Fibroblast of villous mesenchyme (primary cell): ENCODE data around the gene BTNL8. TPM values are rescaled to one million over a fixed set of nuclear protein-coding genes. Genes with fewer than 3 reads are reported as not detected.

Source experiments
- DNase-seq: peaks from one replicate; pipeline ENCODE4 v3.0.0-alpha.2; 2010; ENCODE audit warnings: low read depth
- H3K4me3 ChIP-seq: 2 replicates; pipeline ENCODE4 v1.5.1; 2011; ENCODE audit warnings: low read depth, mild to moderate bottlenecking, low read length
- total RNA-seq: library from RNA; depleted of rRNA; stranded (reverse); fragments of >200 nt; gene quantifications from 2 replicates; pipeline ENCODE4 v1.2.3, GENCODE V29; 2012
- TF ChIP-seq, protein P1 (sequence below): IDR thresholded peaks from 2 replicates; pipeline ENCODE4 v1.5.1; 2012; ENCODE audit warnings: low read depth, mild to moderate bottlenecking, low read length; ENCODE audit not compliant: insufficient read depth

BTNL8 gene
- total RNA-seq, 1 donor: not detected

DNA sequence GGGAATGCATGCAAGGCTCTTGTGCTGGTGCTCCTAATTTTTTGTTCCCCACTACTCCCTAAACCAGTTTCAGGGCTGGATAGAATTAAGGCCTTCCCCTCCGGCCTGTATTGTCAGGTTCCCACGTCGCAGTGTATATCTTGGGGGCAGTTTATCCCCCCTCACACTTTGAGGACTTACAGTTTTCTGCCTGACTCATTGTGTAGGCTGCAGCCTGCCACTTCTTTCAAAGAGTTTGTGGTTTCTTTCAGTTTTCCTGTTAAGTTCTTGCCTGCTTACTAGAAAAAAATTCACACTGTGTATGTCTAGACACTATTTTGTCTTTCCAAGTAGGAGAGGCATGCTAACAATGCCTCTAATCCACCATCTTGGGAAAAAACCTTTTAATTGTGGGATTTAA lies 61.2 kb downstream of the BTNL8 start:
- no peak for DNase-seq
- TF ChIP-seq, protein P1, sequence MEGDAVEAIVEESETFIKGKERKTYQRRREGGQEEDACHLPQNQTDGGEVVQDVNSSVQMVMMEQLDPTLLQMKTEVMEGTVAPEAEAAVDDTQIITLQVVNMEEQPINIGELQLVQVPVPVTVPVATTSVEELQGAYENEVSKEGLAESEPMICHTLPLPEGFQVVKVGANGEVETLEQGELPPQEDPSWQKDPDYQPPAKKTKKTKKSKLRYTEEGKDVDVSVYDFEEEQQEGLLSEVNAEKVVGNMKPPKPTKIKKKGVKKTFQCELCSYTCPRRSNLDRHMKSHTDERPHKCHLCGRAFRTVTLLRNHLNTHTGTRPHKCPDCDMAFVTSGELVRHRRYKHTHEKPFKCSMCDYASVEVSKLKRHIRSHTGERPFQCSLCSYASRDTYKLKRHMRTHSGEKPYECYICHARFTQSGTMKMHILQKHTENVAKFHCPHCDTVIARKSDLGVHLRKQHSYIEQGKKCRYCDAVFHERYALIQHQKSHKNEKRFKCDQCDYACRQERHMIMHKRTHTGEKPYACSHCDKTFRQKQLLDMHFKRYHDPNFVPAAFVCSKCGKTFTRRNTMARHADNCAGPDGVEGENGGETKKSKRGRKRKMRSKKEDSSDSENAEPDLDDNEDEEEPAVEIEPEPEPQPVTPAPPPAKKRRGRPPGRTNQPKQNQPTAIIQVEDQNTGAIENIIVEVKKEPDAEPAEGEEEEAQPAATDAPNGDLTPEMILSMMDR: no peak
- H3K4me3 ChIP-seq: no peak overlapping the region

DNA sequence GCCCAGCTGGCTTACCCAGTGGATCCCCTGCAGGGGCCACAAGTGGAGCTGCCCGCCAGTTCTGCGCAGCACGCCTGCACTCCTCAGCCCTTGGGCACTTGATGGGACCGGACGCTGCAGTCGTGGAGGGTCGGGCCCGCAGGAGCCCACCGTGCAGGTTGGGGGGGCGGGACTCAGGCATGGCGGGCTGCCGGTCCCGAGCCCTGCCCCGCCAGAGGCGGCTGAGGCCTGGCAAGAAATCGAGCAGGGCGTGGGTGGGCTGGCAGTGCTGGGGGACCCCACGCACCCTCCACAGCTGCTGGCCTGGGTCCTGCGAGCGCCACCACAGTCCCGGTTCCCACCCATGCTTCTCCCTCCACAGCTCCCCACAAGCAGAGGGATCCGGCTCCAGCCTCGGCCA lies 70.4 kb downstream of the BTNL8 start:
- DNase-seq: no peak
- no peak overlapping the region for H3K4me3 ChIP-seq
- TF ChIP-seq, protein P1: no peak

- DNase-seq: no peak
- TF ChIP-seq, protein P1: no peak
- H3K4me3 ChIP-seq: no peak overlapping the region
Observed at GRCh38 chr5:180970336-180970735, 71.4 kb downstream of the BTNL8 start.

GRCh38 chr5:180970875-180971274 lies 71.9 kb downstream of the BTNL8 start:
- TF ChIP-seq, protein P1: no peak
- no peak overlapping the region for H3K4me3 ChIP-seq
- DNase-seq: no peak

DNA sequence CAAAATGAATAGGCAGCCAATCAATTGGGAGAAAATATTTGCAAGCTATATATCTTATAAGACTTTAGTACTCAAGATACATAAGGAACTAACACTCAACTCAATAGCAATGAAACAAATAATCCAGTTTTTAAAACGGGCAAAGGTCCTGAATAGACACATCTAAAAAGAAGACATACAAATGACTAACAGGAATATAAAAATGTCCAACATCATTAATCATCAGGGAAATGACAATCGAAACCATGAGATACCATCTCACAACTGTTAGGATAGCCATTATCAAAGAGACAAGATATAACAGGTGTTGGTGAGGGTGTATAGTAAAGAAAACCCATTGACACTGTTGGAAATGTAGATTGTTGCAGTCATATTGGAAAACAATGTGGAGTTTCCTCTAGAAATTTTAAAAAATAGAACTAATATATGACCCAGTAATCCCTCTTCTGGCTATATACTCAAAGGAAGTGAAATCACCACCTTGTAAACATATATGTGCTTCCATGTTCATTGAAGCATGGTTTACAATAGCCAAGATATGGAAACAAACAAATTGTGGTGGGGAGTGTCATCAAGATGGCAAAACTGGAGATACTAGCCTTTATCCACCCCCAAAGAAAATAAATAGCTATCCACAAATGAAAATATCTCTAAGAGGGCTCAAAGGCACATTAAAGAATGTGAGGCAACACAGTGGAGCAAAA lies 75.8 kb downstream of the BTNL8 start:
- DNase-seq: no peak
- TF ChIP-seq, protein P1: no peak
- H3K4me3 ChIP-seq: no peak overlapping the region

- H3K4me3 ChIP-seq: no peak overlapping the region
- TF ChIP-seq, protein P1: no peak
- DNase-seq: no peak
Observed at GRCh38 chr5:180975338-180975737, 76.4 kb downstream of the BTNL8 start.

GRCh38 chr5:180976518-180976917 lies 77.6 kb downstream of the BTNL8 start:
- H3K4me3 ChIP-seq: no peak overlapping the region
- no peak for DNase-seq
- TF ChIP-seq, protein P1: no peak
